ENCODE results near the gene TGFBR2. TPM values are rescaled to one million over a fixed set of nuclear protein-coding genes. Genes with fewer than 3 reads are reported as not detected.
A peak's percentile ranks its signal among the peaks of the same experiment; 100 is the strongest.

TGFBR2 gene
- total RNA-seq, 1 donor from 2014 or later = 15.6 TPM

GRCh38 chr3:30612437-30613132, 6.2 kb downstream of the TGFBR2 start:
- Mint-ChIP-seq H3K36me3 (no peaks in the 10 kb centered on the region), H3K4me3 (no peak overlapping the region), H3K27me3 (ENCODE audit: low read depth) (no peaks in the 10 kb centered on the region), H3K4me1 (peaks cover 17% of the 10 kb centered on the region), H3K27ac (no peak overlapping the region), H3K9me3 (no peaks in the 10 kb centered on the region)
- no peak for TF ChIP-seq CTCF (IDR thresholded peaks at IDR 0.05; ENCODE audit: unreplicated experiment)
- no peak for DNase-seq (ENCODE audit: low spot score in 2 of 2, unreplicated experiment in 2 of 2)

GRCh38 chr3:30613133-30613825, 6.9 kb downstream of the TGFBR2 start:
- Mint-ChIP-seq H3K27ac (no peak overlapping the region), H3K9me3 (no peaks in the 10 kb centered on the region), H3K36me3 (no peaks in the 10 kb centered on the region), H3K27me3 (ENCODE audit: low read depth) (no peaks in the 10 kb centered on the region), H3K4me1 (peaks cover 15% of the 10 kb centered on the region), H3K4me3 (no peak overlapping the region)
- DNase-seq (ENCODE audit: low spot score in 2 of 2, unreplicated experiment in 2 of 2) = no peak
- TF ChIP-seq CTCF (IDR thresholded peaks at IDR 0.05; ENCODE audit: unreplicated experiment) = no peak

GRCh38 chr3:30614373-30614772, 8.0 kb downstream of the TGFBR2 start:
- Mint-ChIP-seq H3K9me3 (no peaks in the 10 kb centered on the region), H3K27me3 (ENCODE audit: low read depth) (no peaks in the 10 kb centered on the region), H3K36me3 (no peaks in the 10 kb centered on the region), H3K27ac (no peak overlapping the region), H3K4me3 (no peak overlapping the region), H3K4me1 (peaks cover 9% of the 10 kb centered on the region)
- TF ChIP-seq CTCF (IDR thresholded peaks at IDR 0.05; ENCODE audit: unreplicated experiment) = no peak
- DNase-seq (ENCODE audit: low spot score in 2 of 2, unreplicated experiment in 2 of 2) = no peak

- no peak for DNase-seq (ENCODE audit: low spot score in 2 of 2, unreplicated experiment in 2 of 2)
- Mint-ChIP-seq H3K27ac (no peak overlapping the region), H3K4me1 (peaks cover 9% of the 10 kb centered on the region), H3K9me3 (no peaks in the 10 kb centered on the region), H3K36me3 (no peaks in the 10 kb centered on the region), H3K4me3 (no peak overlapping the region), H3K27me3 (ENCODE audit: low read depth) (no peaks in the 10 kb centered on the region)
- no peak for TF ChIP-seq CTCF (IDR thresholded peaks at IDR 0.05; ENCODE audit: unreplicated experiment)
These were observed 8.5 kb downstream of the TGFBR2 start for GRCh38 chr3:30614943-30615342.

GRCh38 chr3:30615615-30616346, 9.4 kb downstream of the TGFBR2 start:
- no peaks in the 10 kb centered on the region for H3K27me3 Mint-ChIP-seq (ENCODE audit: low read depth)
- no peak overlapping the region for H3K4me3 Mint-ChIP-seq
- DNase-seq (ENCODE audit: low spot score in 2 of 2, unreplicated experiment in 2 of 2) = no peak
- no peaks in the 10 kb centered on the region for H3K36me3 Mint-ChIP-seq
- peak overlapping the region; percentile 68 for H3K27ac Mint-ChIP-seq
- TF ChIP-seq CTCF (IDR thresholded peaks at IDR 0.05; ENCODE audit: unreplicated experiment) = no peak
- peaks cover 9% of the 10 kb centered on the region for H3K4me1 Mint-ChIP-seq
- H3K9me3 Mint-ChIP-seq = no peaks in the 10 kb centered on the region

All from mesothelial cell of epicardium (in vitro differentiated cells).